Activated T-helper 1 cell treated with anti-CD3 and anti-CD28 coated beads, Interleukin-2, amount 50 U/mL, for 16 hours (primary cell): ENCODE measurements around the gene TP53RK.

Source experiments
- DNase-seq, 2 donors: peaks; one replicate each; pipeline ENCODE4 v3.0.0-alpha.2; 2020; ENCODE audit warnings: low read depth in 1 of 2, low spot score in 1 of 2

The TP53RK gene

DNA sequence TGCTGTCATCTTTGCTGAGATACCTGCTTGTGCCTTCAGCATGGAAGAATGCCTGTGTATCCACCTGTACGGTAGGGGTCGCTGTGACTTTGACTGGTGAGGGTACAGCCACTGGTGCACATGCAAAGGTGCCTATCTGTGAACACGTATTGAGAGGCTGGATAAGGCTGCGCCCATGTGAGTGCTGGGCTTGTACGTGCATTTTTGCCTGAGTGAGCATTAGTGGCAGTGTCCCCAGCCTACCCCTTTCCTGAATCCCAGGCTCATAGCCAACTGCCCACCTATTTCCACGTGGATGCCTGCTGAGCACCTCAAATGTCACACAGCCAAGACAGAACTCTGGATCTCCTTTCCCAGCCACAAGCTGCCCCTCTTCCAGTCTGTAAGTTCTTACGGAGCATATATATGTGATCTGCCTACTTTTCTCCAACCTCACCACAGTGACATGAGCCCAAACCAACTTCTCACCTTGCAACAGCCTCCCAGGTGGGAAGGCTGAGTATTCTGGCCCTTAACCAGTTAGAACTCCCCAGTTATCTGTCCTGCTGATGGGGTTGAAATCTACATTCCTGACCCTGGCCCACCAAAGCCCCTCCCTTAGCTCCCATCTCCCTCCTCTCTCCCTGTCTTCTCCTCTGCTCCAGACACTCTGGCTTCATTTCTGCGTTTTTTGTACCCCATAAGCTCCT, 19.1 kb upstream of the TP53RK start:
- DNase-seq: no peak

- DNase-seq: no peak
These were observed 17.0 kb upstream of the TP53RK start for GRCh38 chr20:46706242-46706641.

- DNase-seq: no peak
These were observed 16.1 kb upstream of the TP53RK start for GRCh38 chr20:46705378-46705729.

DNA sequence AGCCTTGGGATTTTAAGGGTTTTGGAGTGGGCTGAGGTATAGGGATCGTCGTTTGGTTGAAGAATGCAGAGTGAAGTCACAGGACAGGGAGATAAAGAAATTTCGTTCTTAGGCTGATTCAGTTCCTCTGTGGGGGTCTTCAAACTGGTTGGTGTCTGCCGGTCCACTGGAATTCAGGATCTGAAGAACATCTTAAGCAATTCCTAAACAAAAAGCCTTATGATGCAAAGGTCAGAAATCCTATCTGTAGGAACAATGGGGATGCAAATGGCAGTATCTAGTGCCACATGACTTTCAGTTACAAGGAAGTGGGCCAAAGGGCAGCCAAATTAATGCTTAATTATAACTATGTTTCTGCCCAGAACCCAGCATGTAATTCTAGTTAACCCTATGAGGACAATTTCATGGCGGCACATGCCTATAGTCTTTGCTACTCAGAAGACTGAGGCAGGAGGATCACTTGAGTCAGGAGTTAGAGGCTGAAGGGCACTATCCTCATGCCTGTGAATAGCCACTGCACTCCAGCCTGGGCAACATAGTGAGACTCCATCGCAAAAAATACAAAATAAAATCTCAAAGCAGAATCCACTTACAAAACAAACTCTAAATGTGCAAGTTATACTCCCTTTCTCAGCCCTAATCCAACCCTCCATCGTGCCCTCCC, 15.6 kb upstream of the TP53RK start:
- DNase-seq: no peak

DNA sequence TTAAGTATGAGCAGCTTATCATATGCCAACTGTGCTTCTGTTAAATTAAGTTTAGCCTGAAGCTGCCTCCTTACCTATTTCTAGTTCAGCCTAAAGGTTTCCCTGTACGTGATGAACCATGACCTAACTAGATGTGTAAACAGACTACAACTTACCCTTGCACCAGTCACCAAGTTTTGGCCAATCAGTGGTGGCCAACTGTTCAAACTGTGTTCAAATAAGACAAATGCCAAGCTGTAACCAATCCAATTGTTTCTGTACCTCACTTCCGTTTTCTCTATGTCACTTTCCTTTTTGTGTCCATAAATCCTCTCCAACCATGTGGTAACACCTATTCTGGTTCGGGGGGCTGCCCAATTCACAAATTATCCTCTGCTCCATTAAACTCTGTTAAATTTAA, 14.2 kb upstream of the TP53RK start:
- no peak for DNase-seq

DNA sequence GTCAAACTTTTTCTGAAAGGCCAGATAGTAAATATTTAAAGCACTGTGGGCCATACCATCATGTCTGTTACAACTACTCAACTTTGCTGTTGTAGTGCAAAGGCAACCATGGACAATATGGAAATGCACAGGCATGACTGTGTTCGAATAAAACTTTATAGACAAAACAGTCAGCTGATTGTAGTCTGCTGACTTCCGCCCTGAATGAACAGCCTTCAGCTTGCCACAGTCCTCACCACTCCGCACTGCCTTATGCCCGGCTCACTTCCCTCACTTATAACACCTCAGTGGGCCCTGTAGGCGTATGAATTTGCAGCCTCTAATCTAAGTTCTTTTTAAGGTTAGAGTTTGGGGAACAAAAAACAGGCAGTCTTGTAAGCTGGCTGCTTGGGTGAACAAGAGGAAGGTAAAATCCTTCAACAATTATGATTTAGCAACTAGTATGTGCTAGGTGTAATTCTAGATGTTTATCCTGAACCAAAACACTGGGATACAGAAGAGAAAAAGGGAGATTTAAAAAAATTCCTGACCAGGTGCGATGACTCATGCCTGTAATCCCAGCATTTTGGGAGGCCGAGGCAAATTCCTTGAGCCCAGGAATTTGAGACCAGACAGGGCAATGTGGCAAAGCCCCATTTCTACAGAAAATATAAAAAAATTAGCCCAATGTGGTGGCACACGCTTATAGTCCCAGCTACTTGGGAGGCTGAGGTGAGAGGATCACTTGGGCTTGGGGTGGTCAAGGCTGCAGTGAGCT, 13.4 kb upstream of the TP53RK start:
- no peak for DNase-seq

GRCh38 chr20:46701986-46702385, 12.7 kb upstream of the TP53RK start:
- DNase-seq: no peak

DNA sequence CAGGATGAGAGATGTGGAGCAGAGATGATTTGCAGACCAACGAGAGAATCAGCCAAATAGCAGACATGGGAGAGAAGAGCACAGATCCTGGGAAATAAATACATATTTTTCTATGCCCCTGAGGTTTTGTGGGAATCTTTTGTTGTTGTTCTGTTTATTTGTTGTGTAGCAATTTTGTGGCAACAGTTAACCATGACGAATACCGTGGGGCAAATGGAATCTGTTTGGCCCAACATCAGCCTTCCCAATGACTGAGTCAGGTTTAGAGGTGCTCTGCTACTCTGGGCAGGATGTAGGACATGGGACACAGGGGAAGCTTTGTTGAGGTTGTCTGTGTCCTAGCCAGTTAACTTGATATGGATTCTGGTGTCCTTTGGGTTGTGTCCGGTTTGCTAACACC, 12.3 kb upstream of the TP53RK start:
- no peak for DNase-seq

DNA sequence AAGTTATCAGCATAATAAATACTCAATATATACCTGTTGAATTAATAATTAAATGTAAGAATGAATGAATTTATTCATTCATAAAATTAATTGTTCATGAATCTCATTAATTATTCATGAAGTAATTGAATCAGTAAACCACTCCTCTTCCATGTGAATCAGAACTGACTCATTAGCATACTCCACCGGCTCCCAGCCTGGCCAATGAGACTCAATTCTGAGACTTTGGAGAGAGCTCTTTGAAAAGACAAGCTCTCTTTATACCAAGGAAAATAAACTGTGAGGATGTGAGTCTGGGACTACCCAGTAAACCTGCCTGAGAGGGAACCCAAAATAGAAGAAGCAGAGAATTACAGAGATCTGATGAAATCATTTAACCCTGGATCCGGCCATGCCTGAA, 11.8 kb upstream of the TP53RK start:
- DNase-seq: no peak

- DNase-seq: no peak
These were observed 11.2 kb upstream of the TP53RK start for GRCh38 chr20:46700481-46700880.

DNA sequence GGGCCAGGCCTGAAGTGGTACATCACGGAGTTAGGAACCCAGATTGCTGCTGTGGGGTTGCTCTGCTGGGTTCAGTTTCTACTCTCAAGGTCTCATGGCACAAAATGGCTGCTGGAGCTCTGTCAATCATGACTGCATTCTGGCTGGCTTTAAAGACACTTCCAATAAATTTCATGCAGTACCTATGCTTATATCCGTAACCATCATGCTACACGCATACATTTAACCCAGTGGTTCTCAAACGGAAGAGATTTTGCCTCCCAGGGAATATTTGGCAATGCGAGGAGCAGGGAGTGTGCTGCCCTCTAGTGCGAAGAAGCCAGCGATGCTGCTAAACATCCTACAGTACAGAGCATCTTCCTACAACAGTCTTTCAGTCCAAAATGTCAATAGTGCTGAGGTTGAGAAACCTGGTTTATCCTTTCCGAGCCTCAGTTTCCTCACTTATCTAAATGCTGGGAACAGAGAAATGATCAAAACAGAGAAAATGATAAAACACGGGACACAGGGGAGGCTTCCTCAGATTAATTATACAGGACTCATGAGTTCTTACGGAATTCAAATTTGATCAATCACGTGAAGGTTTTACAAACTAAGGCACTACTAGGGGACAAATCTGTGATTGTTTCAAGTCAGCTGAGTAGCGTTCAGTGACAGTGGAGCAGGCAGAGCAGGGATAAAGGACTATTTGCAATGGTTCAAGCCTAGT, 10.6 kb upstream of the TP53RK start:
- no peak for DNase-seq

- DNase-seq: no peak
These were observed 9.5 kb upstream of the TP53RK start for GRCh38 chr20:46698788-46699187.

GRCh38 chr20:46696791-46697279, 7.6 kb upstream of the TP53RK start:
- no peak for DNase-seq

DNA sequence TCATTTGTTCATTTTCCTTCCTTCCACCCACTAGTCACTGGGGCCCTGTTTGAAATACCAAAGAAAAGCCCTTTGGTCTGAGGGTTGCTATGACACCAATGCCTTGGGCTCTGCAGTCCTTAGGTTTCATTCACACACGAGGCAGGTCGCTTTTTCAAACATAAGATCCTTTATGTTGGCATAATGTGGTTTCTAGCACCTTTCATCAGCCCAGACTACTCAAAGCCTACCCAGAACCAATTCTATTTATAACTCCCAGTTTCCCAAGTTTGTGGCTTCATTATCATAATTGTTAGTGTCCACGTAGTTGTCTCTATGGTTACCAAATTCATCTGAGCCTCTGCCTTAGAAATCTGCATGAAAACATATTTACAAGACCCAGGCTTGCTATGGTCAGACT, 6.6 kb upstream of the TP53RK start:
- no peak for DNase-seq

DNA sequence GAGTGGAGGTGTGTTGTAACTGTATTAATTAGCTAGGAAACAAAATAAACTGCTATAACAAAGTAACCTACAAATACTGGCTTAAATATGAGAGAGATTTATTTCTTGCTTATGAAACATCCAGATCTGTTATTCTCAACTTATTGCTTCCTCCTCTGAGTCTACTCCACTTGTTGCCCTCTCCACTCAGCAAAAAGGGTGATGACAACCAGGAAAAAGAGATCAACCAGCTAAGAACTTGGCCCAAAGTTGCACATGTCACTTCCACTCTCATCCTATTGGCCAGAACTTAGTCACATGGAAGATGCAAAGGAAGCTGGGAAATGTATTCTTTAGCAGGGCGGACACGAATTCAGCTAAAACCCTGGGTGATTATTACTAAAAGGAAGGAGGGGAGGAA, 5.2 kb upstream of the TP53RK start:
- DNase-seq: no peak

DNA sequence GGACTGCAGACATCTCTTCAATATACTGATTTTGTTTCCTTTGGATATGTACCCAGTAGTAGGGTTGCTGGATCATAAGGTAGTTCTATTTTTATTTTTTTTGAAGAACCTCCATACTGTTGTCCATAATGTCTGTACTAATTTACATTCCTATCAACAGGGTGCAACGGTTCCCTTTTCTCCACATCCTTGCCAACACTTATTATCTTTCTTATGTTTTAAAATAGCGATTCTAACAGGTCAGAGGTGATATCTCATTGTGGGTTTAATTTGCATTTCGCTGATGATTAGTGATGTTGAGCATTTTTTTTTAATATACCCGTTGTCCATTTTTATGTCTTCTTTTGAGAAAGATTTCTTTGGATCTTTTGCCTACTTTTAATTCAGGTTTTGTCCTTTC, 2.0 kb upstream of the TP53RK start:
- no peak for DNase-seq

- no peak for DNase-seq
These were observed 1.2 kb upstream of the TP53RK start for GRCh38 chr20:46690219-46691106.

DNA sequence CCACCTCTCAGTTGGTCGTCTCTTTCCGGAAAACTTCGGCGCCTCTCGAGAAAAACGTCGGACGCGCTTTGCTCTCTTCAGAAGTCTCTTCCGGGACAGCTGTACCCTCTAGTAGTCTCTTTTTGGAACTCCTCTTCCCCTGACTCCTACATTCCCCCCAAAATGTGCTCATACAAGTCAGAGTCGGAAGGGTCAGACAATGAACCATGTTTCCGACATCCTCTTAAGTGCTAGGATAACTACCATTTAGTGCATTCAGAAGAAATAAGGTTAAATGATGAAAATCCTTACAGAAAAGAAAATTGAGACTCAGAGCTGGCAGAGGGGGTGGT, 476 bp upstream of the TP53RK start:
- no peak for DNase-seq

DNA sequence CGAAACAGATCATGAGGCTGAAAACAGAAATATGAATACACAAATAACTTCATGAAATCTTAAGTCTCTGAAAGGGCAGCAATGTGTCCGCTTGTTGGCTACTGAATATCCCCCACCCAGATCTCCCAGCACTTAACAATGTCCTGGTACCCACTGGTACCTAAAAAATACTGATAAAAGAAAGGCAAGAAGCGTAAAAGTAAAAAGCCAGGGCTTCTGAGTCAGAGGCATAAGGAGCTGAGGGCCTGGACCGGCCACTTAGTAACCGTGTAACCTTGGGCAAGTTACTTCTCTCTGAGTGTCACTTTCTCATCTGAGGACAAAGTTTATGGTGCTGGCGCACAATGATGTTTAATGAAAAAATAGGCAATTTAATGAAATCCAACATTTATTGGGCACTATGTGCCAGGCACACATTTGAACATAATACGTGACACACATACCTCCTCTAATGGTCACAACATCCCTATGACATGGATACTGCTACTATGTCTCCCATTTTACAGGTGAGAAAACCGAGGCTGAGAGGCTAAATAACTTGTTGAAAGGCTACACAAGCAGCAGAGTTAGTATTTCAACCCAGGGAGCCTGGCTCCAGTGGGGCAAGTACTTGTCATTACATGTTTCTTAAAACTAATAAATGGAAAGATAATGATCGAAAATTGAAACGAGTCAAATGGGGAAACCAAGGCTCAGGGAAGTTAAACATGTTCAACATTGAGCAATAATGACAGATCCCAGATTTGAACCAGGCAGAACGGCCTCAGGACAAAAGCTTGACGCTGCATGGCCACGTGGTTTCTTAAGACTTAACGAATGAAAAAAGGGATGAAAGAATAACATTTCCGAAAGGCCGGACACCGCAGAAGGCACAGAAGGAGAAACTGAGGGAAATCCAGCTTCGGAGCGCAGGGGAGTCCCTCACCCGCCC, 828 bp downstream of the TP53RK start:
- no peak for DNase-seq
